HCT116 (cell line): ENCODE measurements around the gene THSD4. TPM values are rescaled to one million over a fixed set of nuclear protein-coding genes. Genes with fewer than 3 reads are reported as not detected.

Source experiments
- ATAC-seq: fragments of 200-7000 bp; cut with Tn5 transposase; 2 replicates; pipeline ENCODE4 v1.9.1; 2020; ENCODE audit warnings: mild to moderate bottlenecking, moderate library complexity
- BruUV-seq: library from RNA; stranded (reverse); fragments of 400-500 nt; replicated peaks from 2 replicates; lab custom pipeline; 2021; lab: Mats Ljungman, UMichigan
- CTCF ChIA-PET: fragments of 300-600 bp; sonication (Branson Sonifier 250); formaldehyde crosslinking; loops from one replicate; lab custom pipeline; 2021; ENCODE audit warnings: antibody characterized with exemption; lab: Charles Lee
- POLR2A ChIA-PET: fragments of 300-600, 350-600 bp; sonication (Branson Sonifier 250); formaldehyde crosslinking; loops from one replicate; lab custom pipeline; 2021; ENCODE audit warnings: antibody characterized with exemption; lab: Charles Lee
- RAD21 ChIA-PET, 2 experiments: fragments of 300-600 bp; sonication (Branson Sonifier 250); formaldehyde crosslinking; loops; one replicate each; lab custom pipeline; 2023; ENCODE audit warnings: low total read pairs in 2 of 2; ENCODE audit not compliant: uncharacterized antibody in 2 of 2, unreplicated experiment in 2 of 2, low non-redundant PET in 1 of 2; lab: Charles Lee
- DNase-seq: peaks from one replicate; pipeline ENCODE4 v3.0.0-alpha.2; 2010; ENCODE audit warnings: low read depth, low spot score
- H2AFZ ChIP-seq: fragments of 200-600 bp; shearing (Covaris generic), sonication (generic); 2 replicates; pipeline ENCODE4 v1.6.1; 2017; ENCODE audit warnings: low read depth, mixed run types, mixed read lengths, antibody characterized with exemption, low read length; ENCODE audit not compliant: poor library complexity, severe bottlenecking
- H3K27ac ChIP-seq: 2 replicates; pipeline ENCODE4 v1.5.1; 2012; ENCODE audit warnings: low read depth, low read length
- H3K27me3 ChIP-seq: fragments of 200-600 bp; sonication (generic); 2 replicates; pipeline ENCODE4 v1.6.1; 2016; ENCODE audit warnings: mixed run types, low read length, mixed read lengths; ENCODE audit not compliant: insufficient read depth
- H3K36me3 ChIP-seq, 2 experiments: fragments of 200-500 bp in 1 of 2; fragments of 200-600 bp in 1 of 2; sonication (Bioruptor generic) in 1 of 2; sonication (generic) in 1 of 2; 2 replicates each; pipeline versions ENCODE4 v1.5.1 to v1.6.1; 2014 to 2016; ENCODE audit warnings: low read length in 2 of 2, inconsistent platforms in 1 of 2, mixed read lengths in 1 of 2, mixed run types in 1 of 2; ENCODE audit not compliant: insufficient read depth in 2 of 2, control insufficient read depth in 1 of 2
- H3K4me1 ChIP-seq, 2 experiments: fragments of 200-600 bp in 1 of 2; sonication (generic) in 1 of 2; 2 replicates each; pipeline versions ENCODE4 v1.5.1 to v1.6.1; 2012 to 2017; ENCODE audit warnings: low read length in 2 of 2, inconsistent platforms in 1 of 2, mild to moderate bottlenecking in 1 of 2, mixed read lengths in 1 of 2, mixed run types in 1 of 2, moderate library complexity in 1 of 2; ENCODE audit not compliant: insufficient read depth in 2 of 2, control insufficient read depth in 1 of 2
- H3K4me2 ChIP-seq: fragments of 200-600 bp; sonication (generic); 2 replicates; pipeline ENCODE4 v1.6.1; 2017; ENCODE audit warnings: mixed run types, low read length, mixed read lengths
- H3K4me3 ChIP-seq, 2 experiments: fragments of 200-600 bp in 1 of 2; sonication (generic) in 1 of 2; replicated peaks in 1 of 2; 2 replicates each; pipeline ENCODE4 v1.5.1; 2011 to 2016; ENCODE audit warnings: low read length in 2 of 2, control low read depth in 1 of 2, low read depth in 1 of 2, mild to moderate bottlenecking in 1 of 2, mixed read lengths in 1 of 2, mixed run types in 1 of 2
- H3K79me2 ChIP-seq: fragments of 200-600 bp; sonication (generic); 2 replicates; pipeline ENCODE4 v1.6.1; 2017; ENCODE audit warnings: mild to moderate bottlenecking, mixed run types, low read length, moderate library complexity, mixed read lengths; ENCODE audit not compliant: insufficient read depth
- H3K9ac ChIP-seq: fragments of 200-600 bp; sonication (generic); 2 replicates; pipeline ENCODE4 v1.6.1; 2016; ENCODE audit warnings: low read length, mixed read lengths
- H3K9me2 ChIP-seq: fragments of 200-600 bp; sonication (generic), shearing (Covaris generic); 2 replicates; pipeline ENCODE4 v1.6.1; 2017; ENCODE audit warnings: mixed run types, mild to moderate bottlenecking, moderate library complexity; ENCODE audit not compliant: insufficient read depth
- H3K9me3 ChIP-seq, 2 experiments: fragments of 200-500 bp in 1 of 2; fragments of 200-600 bp in 1 of 2; sonication (Bioruptor generic) in 1 of 2; sonication (generic) in 1 of 2; 2 replicates each; pipeline ENCODE4 v1.6.1; 2014 to 2017; ENCODE audit warnings: low read length in 2 of 2, mixed read lengths in 2 of 2, inconsistent platforms in 1 of 2, low read depth in 1 of 2, mild to moderate bottlenecking in 1 of 2, mixed run types in 1 of 2, moderate library complexity in 1 of 2; ENCODE audit not compliant: control insufficient read depth in 1 of 2, insufficient read depth in 1 of 2
- H4K20me1 ChIP-seq: fragments of 200-600 bp; sonication (generic), shearing (Covaris generic); 2 replicates; pipeline ENCODE4 v1.6.1; 2017; ENCODE audit warnings: mixed run types, mild to moderate bottlenecking, moderate library complexity; ENCODE audit not compliant: insufficient read depth
- EGR1 ChIP-seq: IDR thresholded peaks from 2 replicates; pipeline ENCODE4 v1.6.1; 2012; ENCODE audit warnings: low read depth
- ELF1 ChIP-seq: IDR thresholded peaks from 2 replicates; pipeline ENCODE4 v1.6.1; 2012; ENCODE audit warnings: low read depth, borderline replicate concordance
- EZH2 ChIP-seq: fragments of 200-600 bp; sonication (generic); IDR thresholded peaks from 2 replicates; pipeline ENCODE4 v1.6.1; 2017; ENCODE audit warnings: antibody characterized with exemption, mixed run types
- EZH2phosphoT487 ChIP-seq: fragments of 200-600 bp; IDR thresholded peaks from 2 replicates; pipeline ENCODE4 v1.6.1; 2018; ENCODE audit warnings: antibody characterized with exemption, borderline replicate concordance
- FOSL1 ChIP-seq: IDR thresholded peaks from 2 replicates; pipeline ENCODE4 v1.6.1; 2012; ENCODE audit warnings: low read depth
- JUND ChIP-seq: IDR thresholded peaks from 2 replicates; pipeline ENCODE4 v1.6.1; 2012
- POLR2A ChIP-seq: IDR thresholded peaks from 2 replicates; pipeline ENCODE4 v1.7.0; 2011; ENCODE audit warnings: borderline replicate concordance; ENCODE audit not compliant: insufficient read depth, insufficient read length; ENCODE audit errors: extremely low read depth
- POLR2AphosphoS5 ChIP-seq: IDR thresholded peaks from 2 replicates; pipeline ENCODE4 v1.6.1; 2011; ENCODE audit warnings: mild to moderate bottlenecking, low read depth, low read length, moderate library complexity
- RAD21 ChIP-seq: IDR thresholded peaks from 2 replicates; pipeline ENCODE4 v1.6.1; 2012; ENCODE audit warnings: low read depth, mild to moderate bottlenecking
- SIN3A ChIP-seq: IDR thresholded peaks from 2 replicates; pipeline ENCODE4 v1.6.1; 2012; ENCODE audit warnings: low read depth
- TCF7L2 ChIP-seq: IDR thresholded peaks from 2 replicates; pipeline ENCODE4 v1.7.0; 2011; ENCODE audit warnings: borderline replicate concordance, inconsistent platforms; ENCODE audit not compliant: insufficient read depth, insufficient read length; ENCODE audit errors: extremely low read depth
- YY1 ChIP-seq: IDR thresholded peaks from 2 replicates; pipeline ENCODE4 v1.6.1; 2011; ENCODE audit warnings: low read length, low read depth, moderate library complexity, mild to moderate bottlenecking; ENCODE audit not compliant: insufficient replicate concordance; ENCODE audit errors: extremely low read depth
- ZFX ChIP-seq: fragments of 450-650 bp; IDR thresholded peaks from 2 replicates; pipeline ENCODE4 v1.6.1; 2017
- ZNF274 ChIP-seq: fragments of 200-500 bp; sonication (Bioruptor generic); IDR thresholded peaks from 2 replicates; pipeline ENCODE4 v1.6.1; 2014; ENCODE audit warnings: mild to moderate bottlenecking, low read depth, low read length, inconsistent platforms
- intact Hi-C: fragments of 100-400 bp; cut with micrococcal nuclease; formaldehyde crosslinking; loops from 2 replicates; pipeline ENCODE4 v1.10.0; 2022
- total RNA-seq: library from RNA; stranded (reverse); gene quantifications from one replicate; pipeline ENCODE4 v1.2.1, GENCODE V29; 2021; ENCODE audit not compliant: unreplicated experiment
- TF ChIP-seq, protein P1 (sequence below): IDR thresholded peaks from 2 replicates; pipeline ENCODE4 v1.6.1; 2012
- TF ChIP-seq, protein P2 (sequence below): IDR thresholded peaks from 2 replicates; pipeline ENCODE4 v1.6.1; 2012; ENCODE audit warnings: low read depth
- TF ChIP-seq, protein P3 (sequence below), 3 experiments: fragments of 200-600 bp in 1 of 3; sonication (generic) in 1 of 3; IDR thresholded peaks in 2 of 3; conservative IDR thresholded peaks in 1 of 3; 2 replicates each; pipeline ENCODE4 v1.5.1; 2012 to 2017; ENCODE audit warnings: low read depth in 2 of 3, low read length in 2 of 3, antibody characterized with exemption in 1 of 3, borderline replicate concordance in 1 of 3, control low read depth in 1 of 3, mild to moderate bottlenecking in 1 of 3, mixed read lengths in 1 of 3, mixed run types in 1 of 3, moderate library complexity in 1 of 3; ENCODE audit not compliant: insufficient read depth in 1 of 3

The THSD4 gene
- total RNA-seq, 1 experiment from 2014 or later: 30.5 TPM

DNA sequence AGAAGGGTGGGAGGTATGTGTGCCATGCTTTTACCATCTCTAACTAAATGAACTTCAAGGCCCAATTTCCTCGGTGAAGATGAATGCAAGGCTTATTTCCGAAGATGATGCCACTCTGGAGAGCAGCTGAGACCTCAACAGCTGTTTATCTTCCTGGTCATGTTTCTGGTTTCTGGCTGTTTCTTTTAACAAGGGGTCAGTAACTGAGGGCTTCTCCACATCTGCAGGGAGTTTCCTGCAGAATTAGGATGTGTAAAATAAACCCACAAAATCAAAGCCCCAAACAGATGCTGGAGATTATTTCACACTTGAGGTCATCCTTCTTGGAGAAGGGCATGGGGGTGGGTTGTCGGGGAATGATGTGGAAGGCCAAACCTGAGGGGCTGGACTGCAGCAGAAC is 220.3 kb downstream of the THSD4 start (continued):
- TF ChIP-seq POLR2A (no peak), ZFX (no peak), FOSL1 (no peak), YY1 (no peak), RAD21 (no peak), TCF7L2 (no peak)
- TF ChIP-seq, all 23 proteins: peak for 0

DNA sequence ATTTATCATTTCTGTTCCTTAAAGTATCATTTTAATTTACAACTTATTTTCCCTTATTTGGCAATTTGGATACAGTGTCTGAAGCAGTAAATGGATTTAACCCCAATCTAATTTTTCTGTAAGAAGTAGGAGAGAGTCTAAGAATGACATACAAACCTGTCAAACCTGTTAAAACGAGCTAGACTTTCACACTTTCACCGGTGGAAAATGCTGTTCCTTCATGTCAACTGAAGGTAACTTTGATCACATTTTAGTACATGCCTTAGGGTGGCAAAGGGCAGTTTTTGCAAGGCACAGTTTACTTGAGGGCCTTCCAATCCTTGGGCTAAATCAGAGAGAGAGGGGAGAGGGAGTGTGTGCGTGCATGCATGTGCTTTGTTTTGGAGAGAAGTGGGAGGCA is 221.4 kb downstream of the THSD4 start:
- no peak overlapping the region for H3K4me3 ChIP-seq
- ChIA-PET RAD21 (no interaction called here), CTCF (no interaction called here), POLR2A (no interaction called here)
- no peaks in the 10 kb centered on the region for H3K9me3 ChIP-seq
- TF ChIP-seq POLR2AphosphoS5: no peak
- no peak for TF ChIP-seq SIN3A
- no peak for TF ChIP-seq EZH2phosphoT487
- no peak for TF ChIP-seq EZH2
- TF ChIP-seq POLR2A: no peak
- no peak for TF ChIP-seq EGR1
- TF ChIP-seq FOSL1: no peak
- TF ChIP-seq ELF1: no peak
- TF ChIP-seq ZNF274: no peak
- TF ChIP-seq, protein P1, sequence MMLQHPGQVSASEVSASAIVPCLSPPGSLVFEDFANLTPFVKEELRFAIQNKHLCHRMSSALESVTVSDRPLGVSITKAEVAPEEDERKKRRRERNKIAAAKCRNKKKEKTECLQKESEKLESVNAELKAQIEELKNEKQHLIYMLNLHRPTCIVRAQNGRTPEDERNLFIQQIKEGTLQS: no peak
- TF ChIP-seq JUND: no peak
- TF ChIP-seq ZFX: no peak
- TF ChIP-seq, protein P2, sequence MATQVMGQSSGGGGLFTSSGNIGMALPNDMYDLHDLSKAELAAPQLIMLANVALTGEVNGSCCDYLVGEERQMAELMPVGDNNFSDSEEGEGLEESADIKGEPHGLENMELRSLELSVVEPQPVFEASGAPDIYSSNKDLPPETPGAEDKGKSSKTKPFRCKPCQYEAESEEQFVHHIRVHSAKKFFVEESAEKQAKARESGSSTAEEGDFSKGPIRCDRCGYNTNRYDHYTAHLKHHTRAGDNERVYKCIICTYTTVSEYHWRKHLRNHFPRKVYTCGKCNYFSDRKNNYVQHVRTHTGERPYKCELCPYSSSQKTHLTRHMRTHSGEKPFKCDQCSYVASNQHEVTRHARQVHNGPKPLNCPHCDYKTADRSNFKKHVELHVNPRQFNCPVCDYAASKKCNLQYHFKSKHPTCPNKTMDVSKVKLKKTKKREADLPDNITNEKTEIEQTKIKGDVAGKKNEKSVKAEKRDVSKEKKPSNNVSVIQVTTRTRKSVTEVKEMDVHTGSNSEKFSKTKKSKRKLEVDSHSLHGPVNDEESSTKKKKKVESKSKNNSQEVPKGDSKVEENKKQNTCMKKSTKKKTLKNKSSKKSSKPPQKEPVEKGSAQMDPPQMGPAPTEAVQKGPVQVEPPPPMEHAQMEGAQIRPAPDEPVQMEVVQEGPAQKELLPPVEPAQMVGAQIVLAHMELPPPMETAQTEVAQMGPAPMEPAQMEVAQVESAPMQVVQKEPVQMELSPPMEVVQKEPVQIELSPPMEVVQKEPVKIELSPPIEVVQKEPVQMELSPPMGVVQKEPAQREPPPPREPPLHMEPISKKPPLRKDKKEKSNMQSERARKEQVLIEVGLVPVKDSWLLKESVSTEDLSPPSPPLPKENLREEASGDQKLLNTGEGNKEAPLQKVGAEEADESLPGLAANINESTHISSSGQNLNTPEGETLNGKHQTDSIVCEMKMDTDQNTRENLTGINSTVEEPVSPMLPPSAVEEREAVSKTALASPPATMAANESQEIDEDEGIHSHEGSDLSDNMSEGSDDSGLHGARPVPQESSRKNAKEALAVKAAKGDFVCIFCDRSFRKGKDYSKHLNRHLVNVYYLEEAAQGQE: no peak
- TF ChIP-seq RAD21: no peak
- TF ChIP-seq YY1: no peak
- TF ChIP-seq, protein P3, sequence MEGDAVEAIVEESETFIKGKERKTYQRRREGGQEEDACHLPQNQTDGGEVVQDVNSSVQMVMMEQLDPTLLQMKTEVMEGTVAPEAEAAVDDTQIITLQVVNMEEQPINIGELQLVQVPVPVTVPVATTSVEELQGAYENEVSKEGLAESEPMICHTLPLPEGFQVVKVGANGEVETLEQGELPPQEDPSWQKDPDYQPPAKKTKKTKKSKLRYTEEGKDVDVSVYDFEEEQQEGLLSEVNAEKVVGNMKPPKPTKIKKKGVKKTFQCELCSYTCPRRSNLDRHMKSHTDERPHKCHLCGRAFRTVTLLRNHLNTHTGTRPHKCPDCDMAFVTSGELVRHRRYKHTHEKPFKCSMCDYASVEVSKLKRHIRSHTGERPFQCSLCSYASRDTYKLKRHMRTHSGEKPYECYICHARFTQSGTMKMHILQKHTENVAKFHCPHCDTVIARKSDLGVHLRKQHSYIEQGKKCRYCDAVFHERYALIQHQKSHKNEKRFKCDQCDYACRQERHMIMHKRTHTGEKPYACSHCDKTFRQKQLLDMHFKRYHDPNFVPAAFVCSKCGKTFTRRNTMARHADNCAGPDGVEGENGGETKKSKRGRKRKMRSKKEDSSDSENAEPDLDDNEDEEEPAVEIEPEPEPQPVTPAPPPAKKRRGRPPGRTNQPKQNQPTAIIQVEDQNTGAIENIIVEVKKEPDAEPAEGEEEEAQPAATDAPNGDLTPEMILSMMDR (IDR thresholded peaks at IDR 0.05 in 2 of 3, conservative IDR thresholded peaks at IDR 0.05 in 1 of 3; ENCODE audit: borderline replicate concordance in 1 of 3, insufficient read depth in 1 of 3, low read depth in 2 of 3, low read length in 2 of 3): no peak
- intact Hi-C loops: no loop called here
- H2AFZ ChIP-seq: no peak overlapping the region
- no peaks in the 10 kb centered on the region for H3K9me2 ChIP-seq
- no peaks in the 10 kb centered on the region for H3K27me3 ChIP-seq
- no peak overlapping the region for H3K9ac ChIP-seq
- DNase-seq (no peak), ATAC-seq (no peak; the same call in 1 of the 2 replicates)
- peak overlapping the region; percentile 22; the same call in 1 of the 2 replicates for H3K27ac ChIP-seq
- H3K4me2 ChIP-seq: peak overlapping the region; percentile 41; the same call in 1 of the 2 replicates
- no peaks in the 10 kb centered on the region for H3K36me3 ChIP-seq
- H4K20me1 ChIP-seq: no peaks in the 10 kb centered on the region
- H3K4me1 ChIP-seq: peaks cover 11 to 25% of the 10 kb centered on the region in 2 experiments
- no TSS peak for BruUV-seq
- no peaks in the 10 kb centered on the region for H3K79me2 ChIP-seq
